Activated T-cell treated with anti-CD3 and anti-CD28 coated beads for 48 hours (primary cell): ENCODE data around the gene ACSM6.
A peak's percentile ranks its signal among the peaks of the same experiment; 100 is the strongest.
"Not testable (repeated sequence)": the region's sequence is repeated elsewhere in the genome, so short reads cannot be mapped to it uniquely, and the experiment has no call there.

Source experiments
- DNase-seq: peaks from one replicate; pipeline ENCODE4 v3.0.0-alpha.2; 2020; ENCODE audit warnings: low read depth

Gene ACSM6

DNA sequence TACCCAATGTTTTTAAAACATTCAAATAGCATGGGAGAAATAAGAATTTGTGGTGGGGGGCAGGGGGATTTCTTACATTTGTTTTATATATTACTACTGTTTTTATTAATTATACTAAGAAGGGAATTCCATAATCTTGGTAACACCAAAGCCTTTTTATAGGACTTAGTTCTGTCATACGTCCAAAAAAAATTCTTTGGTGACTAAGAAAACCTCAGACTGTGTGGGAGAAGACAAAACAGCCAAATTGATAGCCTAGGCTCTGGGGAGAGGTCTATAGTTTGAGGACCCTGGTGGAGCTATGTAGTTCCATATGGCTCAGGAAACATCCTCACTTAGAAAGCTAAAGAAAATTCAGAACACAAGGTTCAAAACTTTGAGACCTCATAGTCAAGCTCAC is 23.4 kb downstream of the ACSM6 start:
- no peak for DNase-seq

- no peak for DNase-seq
Observed at GRCh38 chr10:95220539-95220938, 26.5 kb downstream of the ACSM6 start.

DNA sequence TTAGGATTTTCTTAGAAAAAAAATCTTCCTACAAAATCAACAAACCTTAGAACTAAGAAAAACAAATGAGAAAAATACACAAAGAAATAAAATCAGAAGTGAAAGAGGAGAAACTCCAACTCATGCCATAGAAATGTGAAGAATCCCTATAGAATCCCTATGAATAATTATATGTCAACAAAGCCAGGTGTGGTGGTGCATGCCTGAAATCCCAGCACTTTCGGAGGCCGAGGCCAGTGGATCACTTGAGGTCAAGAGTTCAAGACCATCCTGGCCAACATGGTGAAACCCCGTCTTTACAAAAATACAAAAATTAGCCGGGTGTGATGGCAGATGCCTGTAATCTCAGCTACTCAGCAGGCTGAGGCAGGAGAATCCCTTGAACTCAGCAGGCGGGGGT is 27.1 kb downstream of the ACSM6 start:
- DNase-seq, result no peak

- DNase-seq, result no peak
Observed at GRCh38 chr10:95225136-95225535, 31.1 kb downstream of the ACSM6 start.

DNA sequence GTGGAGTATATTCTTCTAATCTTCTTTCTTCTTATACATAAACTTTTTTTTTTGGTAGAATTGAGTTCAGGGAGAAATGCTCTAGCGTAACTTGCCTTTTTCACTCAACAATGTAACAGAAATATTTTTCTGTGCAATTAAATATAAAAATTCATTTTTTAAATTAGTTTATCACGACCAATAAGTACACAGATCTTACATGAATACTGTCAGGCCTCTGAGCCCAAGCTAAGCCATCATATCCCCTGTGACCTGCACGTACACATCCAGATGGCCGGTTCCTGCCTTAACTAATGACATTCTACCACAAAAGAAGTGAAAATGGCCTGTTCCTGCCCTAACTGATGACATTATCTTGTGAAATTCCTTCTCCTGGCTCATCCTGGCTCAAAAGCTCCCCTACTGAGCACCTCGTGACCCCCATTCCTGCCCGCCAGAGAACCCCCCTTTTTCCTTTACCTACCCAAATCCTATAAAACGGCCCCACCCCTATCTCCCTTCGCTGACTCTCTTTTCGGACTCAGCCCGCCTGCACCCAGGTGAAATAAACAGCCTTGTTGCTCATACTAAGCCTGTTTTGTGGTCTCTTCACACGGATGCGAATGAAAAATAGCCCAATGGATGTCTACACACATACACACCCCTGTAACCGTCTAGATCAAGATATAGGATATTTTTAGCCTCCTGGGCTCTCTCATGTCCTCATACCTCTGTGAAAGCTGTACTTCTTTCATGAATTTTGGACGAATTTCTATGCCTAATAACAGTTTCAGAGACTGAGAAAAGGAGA is 35.1 kb downstream of the ACSM6 start:
- not testable (repeated sequence) for DNase-seq

GRCh38 chr10:95229724-95230627 is 35.9 kb downstream of the ACSM6 start:
- DNase-seq, result no peak

- DNase-seq, result peak; percentile 36
Observed at GRCh38 chr10:95230677-95231586, 36.9 kb downstream of the ACSM6 start.

DNA sequence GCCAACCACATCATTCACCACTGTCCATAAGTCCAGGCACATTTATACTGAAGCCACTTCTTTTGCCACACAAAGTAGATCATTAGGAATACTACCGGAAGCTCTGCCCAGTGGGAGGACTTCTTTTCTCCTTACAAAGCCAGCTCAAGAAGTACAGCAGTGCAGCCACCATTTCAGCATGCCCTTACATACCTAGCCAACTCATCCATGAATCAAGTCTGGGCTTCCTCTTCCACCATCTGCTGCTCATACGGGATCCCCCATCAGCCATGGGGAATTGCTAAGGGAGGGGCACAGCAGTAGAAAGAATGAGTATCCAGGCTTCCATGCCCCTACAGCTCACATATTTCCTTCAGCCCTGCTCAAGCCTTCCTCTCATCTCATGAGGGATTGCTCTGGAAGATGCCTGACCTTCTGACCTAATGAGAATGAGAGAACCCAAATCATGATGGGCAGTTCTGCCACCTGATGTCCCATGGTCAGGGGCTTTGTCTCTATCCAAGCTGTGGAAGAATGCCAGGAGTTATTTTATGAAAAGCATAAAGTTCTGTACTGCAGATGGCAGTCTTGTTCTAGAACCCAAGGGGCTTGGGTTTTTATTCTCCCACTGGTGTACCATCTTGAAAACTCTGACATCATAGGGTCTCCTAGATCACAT is 39.5 kb downstream of the ACSM6 start:
- DNase-seq, result no peak

GRCh38 chr10:95234951-95235350 is 40.9 kb downstream of the ACSM6 start:
- DNase-seq, result no peak

DNA sequence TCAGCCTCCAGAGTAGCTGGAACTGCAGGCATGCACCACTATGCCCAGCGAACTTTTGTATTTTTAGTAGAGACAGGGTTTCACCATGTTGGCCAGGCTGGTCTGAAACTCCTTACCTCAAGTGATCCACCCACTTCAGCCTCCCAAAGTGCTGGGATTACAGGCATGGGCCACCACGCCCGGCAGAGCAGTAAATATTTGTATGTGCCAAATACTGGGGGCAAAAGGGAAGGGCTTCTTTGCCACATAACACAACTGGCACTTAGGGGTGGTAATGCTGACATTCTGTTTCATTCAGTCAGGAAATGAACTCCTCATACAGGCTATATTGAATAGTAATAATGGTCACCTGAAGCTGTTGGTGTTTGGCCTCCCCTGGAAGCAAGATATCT is 41.6 kb downstream of the ACSM6 start:
- no peak for DNase-seq

DNA sequence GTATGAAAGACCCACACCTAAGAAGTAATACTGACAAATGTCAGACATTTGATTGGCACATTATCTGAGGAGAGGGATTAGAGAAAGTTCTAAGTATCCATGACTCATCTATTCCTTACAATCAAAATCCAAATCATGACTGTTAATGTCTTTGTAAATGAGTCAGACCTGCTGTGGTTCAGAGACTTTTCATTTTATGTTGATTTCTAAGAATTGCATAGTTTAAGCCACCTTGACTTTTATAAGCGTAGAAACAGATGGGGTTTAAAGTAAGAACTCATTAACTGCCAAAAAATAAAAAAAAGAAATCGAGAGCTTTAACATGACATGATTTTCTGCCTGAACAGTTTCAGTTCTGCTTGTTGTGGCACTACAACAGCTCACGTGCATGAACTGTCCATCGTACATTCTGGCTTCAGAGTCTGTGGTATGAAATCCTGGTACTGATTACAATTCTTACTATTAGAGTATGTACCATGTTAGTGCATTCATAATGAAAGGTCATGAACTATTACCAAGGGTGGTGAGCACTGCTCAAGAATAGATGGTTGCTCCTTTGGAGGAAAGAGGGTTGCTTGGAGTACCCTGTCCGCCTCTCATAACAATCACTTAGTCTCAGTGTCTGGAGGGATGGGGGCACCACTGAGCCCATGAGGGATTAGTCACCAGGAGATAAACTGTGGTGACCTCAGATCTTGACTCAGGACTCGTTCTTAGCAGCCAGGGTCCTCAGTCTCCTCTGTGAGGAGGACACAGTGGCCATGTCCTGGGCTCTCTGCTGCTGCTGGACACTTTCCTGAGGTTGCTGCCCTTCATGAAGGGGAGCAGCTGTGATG is 42.2 kb downstream of the ACSM6 start:
- peak; percentile 22 for DNase-seq

DNA sequence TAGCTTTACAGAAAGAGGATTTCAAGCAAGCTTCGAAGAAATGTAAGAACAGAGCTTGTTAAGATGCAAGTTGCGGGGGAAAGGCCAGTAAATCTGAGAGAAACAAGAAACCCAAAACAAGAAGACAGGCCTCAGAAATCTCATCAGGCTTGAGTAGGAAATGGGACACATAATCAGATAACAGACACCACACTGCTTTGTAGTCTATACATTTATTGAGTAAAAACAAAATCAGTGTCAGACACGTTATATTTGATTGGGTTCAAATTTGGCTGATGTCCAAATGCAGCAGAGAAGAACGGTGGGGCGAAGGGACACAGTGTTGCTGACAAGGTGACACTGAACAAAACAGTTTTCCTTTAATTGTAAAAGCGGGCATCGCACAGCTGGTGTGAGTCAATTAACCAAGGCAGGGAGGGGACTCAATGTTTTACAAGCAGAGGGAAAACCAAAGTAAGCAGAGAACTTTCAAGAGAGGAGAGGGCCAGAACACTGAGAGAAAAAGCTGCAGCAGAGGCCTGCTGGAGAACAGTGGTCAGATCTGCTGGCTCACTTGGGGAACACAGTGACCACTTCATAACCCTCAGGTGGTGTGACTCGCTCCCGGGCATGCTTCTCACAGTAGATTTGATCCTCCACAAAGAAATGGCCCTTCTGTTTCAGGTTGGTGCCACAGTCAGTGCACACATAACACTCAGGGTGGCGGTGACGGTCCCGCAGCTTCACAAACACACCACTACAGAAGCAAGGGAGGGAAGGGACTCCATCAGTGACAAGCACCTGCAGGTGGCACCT is 43.5 kb downstream of the ACSM6 start:
- DNase-seq, result no peak

DNA sequence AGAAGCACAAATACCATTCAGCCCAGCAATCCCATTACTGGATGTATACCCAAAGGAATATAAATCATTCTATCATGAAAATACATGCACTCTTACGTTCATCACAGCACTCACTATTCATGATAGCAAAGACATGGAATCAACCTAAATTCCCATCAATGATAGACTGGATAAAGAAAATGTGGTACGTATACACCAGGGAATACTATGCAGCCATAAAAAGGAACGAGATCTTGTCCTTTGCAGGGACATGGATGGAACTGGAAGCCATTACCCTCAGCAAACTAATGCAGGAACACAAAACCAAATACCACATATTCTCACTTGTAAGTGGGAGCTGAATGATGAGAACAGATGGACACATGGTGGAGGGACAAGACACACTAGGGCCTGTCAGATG is 46.1 kb downstream of the ACSM6 start:
- not testable (repeated sequence) for DNase-seq

GRCh38 chr10:95240811-95241210 is 46.8 kb downstream of the ACSM6 start:
- DNase-seq, result no peak

DNA sequence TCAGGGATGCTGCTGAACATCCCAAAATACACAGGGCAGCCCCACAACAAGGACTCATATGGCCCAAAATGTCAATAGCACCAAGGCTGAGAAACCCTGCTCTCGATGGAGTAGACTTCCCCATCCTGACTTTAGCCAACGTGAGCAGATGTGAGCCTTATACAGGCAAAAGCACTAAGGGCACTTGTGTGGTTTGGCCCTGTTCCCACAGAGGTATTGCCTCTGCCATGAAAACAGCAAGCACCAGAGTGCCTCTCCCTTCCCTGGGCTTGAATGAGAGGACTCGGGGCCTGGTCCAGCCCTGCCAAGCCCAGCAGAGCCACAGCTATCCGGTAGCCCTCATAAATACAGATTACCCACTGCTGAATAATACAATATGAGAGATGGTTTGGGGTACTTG is 47.5 kb downstream of the ACSM6 start:
- no peak for DNase-seq

GRCh38 chr10:95242581-95243317 is 48.7 kb downstream of the ACSM6 start:
- DNase-seq, result no peak

DNA sequence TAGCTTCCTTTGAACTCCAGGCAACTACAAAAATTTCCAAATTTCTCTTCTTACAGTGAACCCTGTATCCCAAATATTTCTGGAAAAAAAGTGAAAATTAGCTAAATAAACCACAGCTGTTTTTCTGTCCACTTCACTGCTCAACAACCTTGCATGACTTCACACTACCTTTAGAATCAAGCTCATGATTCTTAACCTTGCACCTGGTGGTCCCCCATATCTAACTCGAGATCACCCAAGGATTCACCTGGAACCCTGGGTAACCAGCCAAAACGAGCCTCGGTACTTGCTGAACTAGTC is 49.2 kb downstream of the ACSM6 start:
- DNase-seq, result no peak

- DNase-seq, result no peak
Observed at GRCh38 chr10:95244152-95244551, 50.1 kb downstream of the ACSM6 start.

- DNase-seq, result no peak
Observed at GRCh38 chr10:95245425-95246055, 51.5 kb downstream of the ACSM6 start.
